GM18499 (cell line): ENCODE data around the gene JCAD.

Experiments used
- ATAC-seq: cut with Tn5 transposase; IDR thresholded peaks from one replicate; pipeline ENCODE4 v1.9.1; 2021; ENCODE audit warnings: moderate number of reproducible peaks; ENCODE audit not compliant: insufficient read depth, unreplicated experiment

The JCAD gene

DNA sequence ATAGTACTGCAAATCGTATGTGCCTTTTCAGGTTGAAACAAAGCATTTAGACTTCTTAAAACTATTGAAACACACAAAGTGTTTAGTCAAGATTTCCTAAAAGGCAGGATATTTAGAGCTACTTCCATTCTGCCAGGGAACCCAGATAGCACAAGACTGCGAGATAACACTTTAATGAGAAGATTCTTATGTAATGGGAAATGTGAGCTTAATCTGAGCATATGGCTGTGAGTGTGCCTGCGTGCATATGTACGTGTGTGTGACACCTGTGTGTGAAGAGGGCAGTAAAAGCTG lies 14.3 kb upstream of the JCAD start:
- no peak for ATAC-seq

DNA sequence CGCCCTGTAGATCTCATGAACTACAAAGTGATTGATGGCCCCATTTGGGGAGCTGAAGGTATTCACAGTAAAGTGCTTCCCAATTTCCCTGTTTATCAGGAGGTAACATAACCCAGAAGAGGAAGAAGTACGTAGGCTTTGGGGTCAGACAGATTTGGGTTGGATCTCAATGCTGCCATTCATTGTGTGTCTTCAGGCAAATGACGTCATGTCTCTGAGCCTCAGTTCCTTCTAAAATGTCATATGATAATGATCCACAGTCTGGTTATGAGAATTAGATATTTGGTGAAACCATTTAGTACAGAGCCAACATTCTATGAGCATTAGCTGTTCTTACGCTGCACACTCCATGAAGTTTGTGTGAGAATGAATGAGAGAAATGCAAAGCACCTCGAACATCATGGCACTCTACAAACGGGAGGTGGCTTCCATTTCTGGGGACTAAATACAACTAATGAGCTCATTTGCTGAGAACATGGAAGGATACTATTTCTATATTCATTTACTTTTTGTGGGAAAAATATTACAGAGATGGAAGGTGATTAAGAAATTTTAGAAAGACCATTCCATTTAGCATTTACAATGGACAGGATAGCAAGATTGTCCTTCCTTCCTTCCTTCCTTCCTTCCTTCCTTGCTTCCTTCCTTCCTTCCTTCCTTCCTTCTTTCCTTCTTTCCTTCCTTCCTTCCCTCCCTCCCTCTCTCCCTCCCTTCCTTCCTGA lies 13.8 kb upstream of the JCAD start:
- no peak for ATAC-seq

DNA sequence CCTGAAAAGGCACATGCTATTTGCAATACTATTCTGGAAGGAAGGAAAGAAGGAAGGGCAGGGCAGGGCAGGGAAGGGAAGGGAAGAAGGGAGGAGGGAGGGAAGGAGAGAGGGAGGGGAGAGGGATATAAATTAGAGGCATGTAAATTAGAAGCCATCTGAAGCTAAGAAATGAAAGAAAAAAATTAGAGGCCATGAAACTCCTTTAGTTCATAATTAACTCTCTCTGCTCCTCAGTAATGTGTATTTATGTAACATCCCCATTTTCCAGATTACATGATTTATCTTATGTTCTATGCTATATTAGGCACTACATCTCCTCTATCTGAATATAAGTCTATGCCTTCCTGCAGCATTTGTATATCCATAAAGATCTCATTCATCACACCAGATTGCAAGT lies 12.7 kb upstream of the JCAD start:
- no peak for ATAC-seq

DNA sequence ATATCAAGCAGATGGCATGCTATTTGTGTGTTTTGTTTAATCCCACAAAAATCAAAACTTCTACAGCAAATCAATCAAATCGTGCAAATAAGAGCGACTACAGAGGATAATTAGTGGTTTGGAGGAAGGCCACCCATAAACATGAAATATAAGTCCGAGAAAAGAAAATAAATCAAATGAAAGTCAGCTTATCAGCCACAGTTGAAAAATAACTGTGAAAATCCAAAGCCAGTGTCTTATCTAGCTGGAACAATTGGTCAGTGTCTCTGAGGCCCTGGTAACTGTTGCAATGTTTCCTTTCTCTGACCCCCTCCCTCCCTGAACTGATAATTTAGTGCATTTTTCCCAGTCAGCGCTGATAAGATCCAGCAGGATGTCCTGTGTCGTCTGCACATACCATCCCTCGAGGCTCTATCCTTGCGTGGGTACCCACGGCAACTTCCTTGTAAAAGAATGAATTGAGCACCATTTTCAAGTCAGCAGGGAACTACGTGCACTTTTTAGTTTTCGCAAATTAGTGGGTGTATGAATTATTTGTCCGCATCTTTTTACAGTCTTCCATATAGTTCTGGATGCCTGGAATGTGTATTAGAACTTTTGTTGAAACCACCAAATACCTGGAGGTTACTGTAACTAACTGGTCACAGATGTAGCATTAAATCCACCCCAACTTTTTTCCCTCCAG lies 10.8 kb upstream of the JCAD start:
- ATAC-seq, result no peak

DNA sequence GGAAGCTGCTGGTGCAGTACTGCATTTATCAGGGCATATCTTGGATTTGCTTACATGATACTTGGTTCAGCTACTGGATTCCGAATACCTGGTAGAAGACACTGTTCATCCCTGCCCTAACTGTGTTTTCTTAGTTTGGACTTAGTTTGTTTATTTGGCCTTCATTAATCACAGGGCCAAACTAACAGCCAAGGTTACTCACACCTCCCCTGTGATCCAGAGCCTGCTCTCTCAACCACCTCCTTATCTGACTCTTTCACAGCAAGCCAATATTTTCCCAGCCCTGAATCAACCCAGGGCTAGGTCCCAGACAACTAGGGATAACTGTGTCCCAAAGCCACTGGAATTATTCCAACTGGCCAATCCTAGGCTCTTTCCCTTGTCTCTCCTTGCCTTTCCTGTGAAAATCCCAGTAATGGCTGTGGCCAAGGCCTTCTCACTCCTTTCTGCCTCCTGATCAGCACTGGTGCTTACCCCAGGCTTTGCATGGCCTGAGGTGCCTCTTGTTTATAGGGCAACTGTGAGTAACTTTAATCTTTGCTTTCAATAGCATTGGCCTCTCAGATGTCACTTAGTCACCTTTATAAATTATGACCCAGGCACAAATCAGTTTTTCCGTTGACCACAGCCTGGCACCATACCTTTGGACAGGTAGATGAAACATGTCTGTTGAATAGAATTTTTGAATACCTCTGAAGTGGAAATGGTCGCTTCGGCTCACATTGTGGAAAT lies 9.3 kb upstream of the JCAD start:
- no peak for ATAC-seq

DNA sequence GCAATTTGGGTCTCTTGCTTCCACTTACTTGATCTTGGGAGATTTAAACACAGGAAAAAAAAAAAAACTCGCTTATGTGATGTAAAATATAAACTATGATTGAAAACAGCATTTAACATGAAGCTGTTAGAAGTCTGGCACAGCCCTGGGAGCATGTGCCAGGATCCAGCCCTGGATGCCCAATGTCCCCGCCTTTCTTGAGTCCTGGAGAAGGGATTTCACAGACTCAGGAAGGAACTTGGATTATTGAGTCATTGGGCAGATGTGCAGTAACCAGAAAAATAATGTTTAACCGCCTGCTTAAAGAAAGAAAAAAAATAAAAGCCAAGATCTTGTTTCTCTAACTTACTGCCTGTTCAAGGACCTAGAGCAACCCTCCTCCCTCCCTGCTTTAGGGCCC lies 3.7 kb upstream of the JCAD start:
- ATAC-seq, result no peak

GRCh38 chr10:30062582-30062981 lies 3.2 kb upstream of the JCAD start:
- ATAC-seq, result no peak

DNA sequence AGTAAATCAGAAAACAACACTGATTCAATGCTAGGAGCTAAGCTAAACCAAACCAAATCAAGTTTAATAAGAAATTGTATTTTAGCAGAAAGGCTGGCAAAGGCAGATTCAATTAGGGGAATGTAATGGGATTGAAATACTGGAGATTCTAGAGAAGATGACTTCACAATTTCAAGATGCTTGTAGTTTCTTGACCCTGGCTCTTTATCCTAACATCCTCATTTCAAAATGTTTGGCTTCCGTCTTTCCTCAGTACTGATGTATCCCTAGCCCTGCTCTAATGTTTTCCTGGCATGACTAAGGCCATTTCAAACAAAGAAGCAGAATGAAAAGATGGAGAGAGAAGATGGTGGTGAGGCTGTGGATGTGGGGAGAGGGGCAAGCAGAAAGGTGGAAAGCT lies 2.7 kb upstream of the JCAD start:
- no peak for ATAC-seq

GRCh38 chr10:30058570-30059132 lies 735 bp downstream of the JCAD start:
- ATAC-seq, result no peak

DNA sequence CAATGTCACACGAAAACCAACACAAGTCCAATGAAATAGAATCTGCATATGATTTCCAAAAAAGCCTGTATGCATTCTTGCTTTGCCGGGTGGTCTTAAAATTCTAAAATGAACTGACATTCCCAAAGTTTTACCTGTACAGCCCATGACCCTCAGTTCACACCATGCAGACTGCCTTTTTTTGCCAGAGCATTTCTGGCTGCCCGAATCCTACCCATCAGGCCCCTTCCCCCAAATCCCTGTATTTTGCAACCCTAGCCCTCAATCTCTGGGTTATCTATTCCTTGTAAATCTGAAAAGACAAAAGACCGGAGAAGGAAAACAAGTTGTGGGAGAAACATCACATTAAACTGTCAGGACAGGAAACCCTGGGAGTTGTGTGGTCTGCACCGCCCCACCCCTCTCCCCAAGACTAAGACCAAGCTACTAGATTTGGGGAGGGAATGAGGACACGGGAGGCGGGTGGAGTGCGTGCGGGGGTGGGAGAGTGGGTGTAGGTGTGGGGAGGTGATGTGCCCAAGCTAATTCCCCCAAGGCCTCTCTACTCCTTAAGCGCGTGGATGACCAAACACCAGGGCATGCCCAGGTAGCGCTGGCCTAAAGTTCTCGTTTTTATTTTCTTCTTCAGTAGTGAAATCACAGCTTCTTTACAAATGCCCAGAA lies 1.4 kb downstream of the JCAD start:
- ATAC-seq, result no peak

GRCh38 chr10:30057421-30057841 lies 2.0 kb downstream of the JCAD start:
- no peak for ATAC-seq

DNA sequence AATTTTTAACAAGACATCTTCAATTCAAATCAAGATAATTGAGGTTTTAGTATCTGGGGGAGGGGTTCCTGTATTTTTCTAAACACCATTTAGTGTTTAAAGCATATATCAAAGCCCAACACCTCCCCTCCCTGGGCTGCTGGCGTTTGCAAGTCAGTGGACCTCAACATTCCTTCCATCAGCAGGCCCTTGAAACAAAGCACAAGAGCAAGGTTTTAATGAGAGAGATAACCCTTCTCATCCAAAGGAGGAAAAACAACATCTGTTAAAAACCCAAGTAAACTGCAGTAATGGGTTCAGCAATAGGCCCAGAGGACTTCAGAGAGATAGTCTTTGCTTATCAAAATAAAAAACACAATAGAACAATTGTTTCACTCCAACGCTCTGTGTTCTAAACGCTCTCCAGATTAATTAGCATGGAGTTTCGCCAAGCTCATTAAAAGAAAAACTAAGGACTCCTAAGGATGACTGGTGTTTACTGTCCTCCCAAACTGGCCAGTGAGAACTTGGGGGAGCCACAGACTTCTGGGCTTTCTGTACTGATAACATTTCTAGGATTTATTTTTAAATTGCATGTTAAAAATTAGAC lies 2.5 kb downstream of the JCAD start:
- ATAC-seq, result no peak

DNA sequence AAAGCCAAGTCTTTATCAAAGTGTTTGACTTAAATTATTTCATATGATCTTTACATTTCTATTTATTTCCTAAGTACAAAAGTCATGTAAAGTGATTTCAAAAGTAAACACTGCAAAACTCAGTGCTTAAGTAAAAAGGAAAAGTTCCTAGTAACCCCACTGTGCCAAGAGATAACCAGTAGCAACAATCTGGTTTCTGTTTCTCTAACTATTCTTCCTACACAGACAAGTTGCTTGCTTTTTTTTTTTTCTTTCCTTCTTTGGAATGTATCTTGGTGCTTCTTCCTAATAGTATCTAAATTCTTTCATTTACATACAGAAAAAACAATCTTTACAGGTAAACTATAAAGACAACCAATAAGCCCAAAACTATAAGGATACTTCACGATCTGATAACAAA lies 3.1 kb downstream of the JCAD start:
- no peak for ATAC-seq

GRCh38 chr10:30055226-30055662 lies 4.1 kb downstream of the JCAD start:
- no peak for ATAC-seq

GRCh38 chr10:30052062-30052461 lies 7.3 kb downstream of the JCAD start:
- no peak for ATAC-seq

DNA sequence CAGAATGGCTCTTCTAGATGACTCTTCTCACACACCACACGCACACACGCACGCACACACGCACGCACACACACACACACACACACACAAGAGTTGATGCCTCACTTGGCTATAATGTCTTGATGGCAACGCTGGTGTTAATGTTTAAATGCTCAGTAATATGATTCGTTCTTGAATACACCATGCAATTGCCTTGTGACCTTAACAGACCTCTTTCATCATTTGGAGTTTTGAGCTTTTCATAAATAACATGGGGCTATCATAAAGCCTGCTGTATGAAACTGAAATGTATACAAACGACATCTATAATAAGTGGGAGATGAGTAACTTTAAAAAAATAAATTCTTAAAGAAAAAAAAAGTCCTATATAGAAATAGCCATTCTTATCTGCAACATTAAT lies 8.2 kb downstream of the JCAD start:
- ATAC-seq, result no peak

- ATAC-seq, result no peak
These were observed 9.0 kb downstream of the JCAD start for GRCh38 chr10:30050411-30050810.

DNA sequence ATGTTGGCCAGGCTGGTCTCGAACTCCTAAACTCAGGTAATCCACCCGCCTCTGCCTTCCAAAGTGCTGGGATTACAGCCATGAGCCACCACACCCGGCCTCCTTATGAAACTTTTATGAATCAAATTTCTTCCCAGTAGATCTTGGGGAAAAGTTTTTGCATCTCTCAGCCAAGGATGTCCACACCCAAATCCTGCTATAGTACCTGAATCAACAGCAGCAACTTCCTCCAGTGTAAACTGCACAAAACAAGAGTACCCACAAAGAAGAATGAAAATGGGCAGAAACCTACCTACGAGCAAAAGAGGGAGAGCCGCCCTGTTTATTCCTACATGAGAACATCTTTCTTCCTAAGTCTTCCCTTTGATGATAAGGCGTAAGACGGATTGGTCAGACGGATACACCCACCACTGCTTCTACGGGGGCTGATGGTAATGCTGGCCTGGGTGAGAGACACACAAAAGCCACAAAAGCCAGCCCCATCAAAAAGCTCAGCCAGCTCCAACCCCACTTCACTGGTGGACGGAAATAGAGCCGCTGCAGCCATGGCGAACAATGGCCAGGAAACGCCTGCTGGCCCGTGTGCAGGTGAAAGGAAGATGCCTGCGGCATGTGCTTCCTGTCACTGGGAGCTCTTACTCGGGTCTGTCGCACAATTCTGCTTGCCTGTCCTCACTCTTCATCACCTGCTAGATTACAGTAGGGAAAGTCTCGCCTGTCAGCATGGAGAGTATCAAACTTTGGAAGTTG lies 10.4 kb downstream of the JCAD start:
- no peak for ATAC-seq

DNA sequence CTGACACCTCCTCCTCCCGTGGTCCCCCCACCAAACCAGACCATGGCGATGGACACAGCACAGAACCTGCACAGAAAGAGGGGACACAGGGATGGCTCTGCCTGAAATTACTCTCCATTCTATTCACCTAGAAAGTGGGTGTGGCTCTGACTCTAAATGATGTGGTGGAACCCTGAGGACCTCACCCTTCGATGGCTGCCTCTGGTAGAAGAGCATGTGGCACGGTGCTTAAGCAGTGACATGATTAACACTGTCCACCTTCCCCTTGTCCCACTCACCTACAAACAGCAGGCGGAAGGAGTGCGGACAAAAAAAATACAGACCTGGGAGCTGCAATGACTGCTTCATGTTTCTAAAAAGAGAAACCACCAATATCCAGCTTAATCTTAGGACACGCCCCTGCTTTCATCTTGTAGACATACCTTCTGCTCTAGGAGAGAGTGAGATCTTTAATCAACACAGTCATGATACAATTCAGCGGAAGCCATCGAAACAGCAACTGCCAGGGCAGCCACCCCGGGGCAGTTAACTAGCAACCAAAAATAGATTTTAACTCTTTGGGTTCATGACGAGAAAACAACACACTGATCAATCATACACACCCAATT lies 11.4 kb downstream of the JCAD start:
- ATAC-seq, result no peak
